Stimulated activated CD4-positive, alpha-beta T cell treated with anti-CD3 and anti-CD28 coated beads, TNF-alpha, amount 100 ng/mL, for 4 hours (primary cell): ENCODE measurements around the gene PTGER1.

Experiments used
- DNase-seq, 3 experiments: peaks; one replicate each; pipeline ENCODE4 v3.0.0-alpha.2; 2020; ENCODE audit warnings: low read depth in 3 of 3

The PTGER1 gene

GRCh38 chr19:14502334-14503092 lies 27.4 kb upstream of the PTGER1 start:
- DNase-seq = no peak

GRCh38 chr19:14497228-14497921 lies 22.2 kb upstream of the PTGER1 start:
- no peak for DNase-seq

GRCh38 chr19:14496834-14497227 lies 21.7 kb upstream of the PTGER1 start:
- no peak for DNase-seq

GRCh38 chr19:14496029-14496833 lies 21.1 kb upstream of the PTGER1 start, which contains the start of gene GIPC1:
GIPC1 (minus strand) TSS chr19:14496127; CDS start chr19:14482976, 13,151 bp downstream.
- DNase-seq = peak; percentile 70 to 74 (median 72)

GRCh38 chr19:14495672-14496028 lies 20.5 kb upstream of the PTGER1 start:
- DNase-seq = no peak

GRCh38 chr19:14494910-14495671 lies 19.9 kb upstream of the PTGER1 start:
- DNase-seq = no peak

GRCh38 chr19:14494411-14494810 lies 19.3 kb upstream of the PTGER1 start:
- no peak for DNase-seq

- no peak for DNase-seq
Measured at GRCh38 chr19:14492756-14493337, 17.7 kb upstream of the PTGER1 start.

- DNase-seq = no peak
Measured at GRCh38 chr19:14487370-14488125, 12.4 kb upstream of the PTGER1 start.

- no peak for DNase-seq
Measured at GRCh38 chr19:14482172-14482941, 7.2 kb upstream of the PTGER1 start.

- no peak for DNase-seq
Measured at GRCh38 chr19:14480700-14481079, 5.5 kb upstream of the PTGER1 start.

- DNase-seq = peak; percentile 40 to 58 (median 49)
Measured at GRCh38 chr19:14479975-14480699, 5.0 kb upstream of the PTGER1 start.

- no peak for DNase-seq
Measured at GRCh38 chr19:14479309-14479974, 4.3 kb upstream of the PTGER1 start.

GRCh38 chr19:14478113-14478545 lies 3.0 kb upstream of the PTGER1 start:
- DNase-seq = no peak

GRCh38 chr19:14477418-14478112 lies 2.4 kb upstream of the PTGER1 start:
- no peak for DNase-seq

GRCh38 chr19:14476673-14477401 lies 1.7 kb upstream of the PTGER1 start:
- DNase-seq = no peak

GRCh38 chr19:14476327-14476672 lies 1.1 kb upstream of the PTGER1 start:
- DNase-seq = no peak
